Esophagus squamous epithelium (tissue), 5 donors: ENCODE data around the gene NT5DC4. TPM values are rescaled to one million over a fixed set of nuclear protein-coding genes. Genes with fewer than 3 reads are reported as not detected.

Experiments
- DNase-seq: peaks from one replicate; lab custom pipeline; 2025; lab: John Stamatoyannopoulos, UW
- H3K27ac ChIP-seq, 4 donors: fragments of 200-600 bp; sonication (generic); one replicate each; pipeline ENCODE4 v1.5.1; 2016 to 2019; ENCODE audit warnings: mild to moderate bottlenecking in 1 of 4
- H3K27me3 ChIP-seq, 4 donors: fragments of 200-600 bp; sonication (generic); 1 replicate in 3 of 4; 2 replicates in 1 of 4; pipeline versions ENCODE4 v1.5.1 to v1.6.0; 2017 to 2021; ENCODE audit warnings: antibody characterized with exemption in 1 of 4
- H3K36me3 ChIP-seq, 3 donors: fragments of 200-600 bp; sonication (generic); one replicate each; pipeline ENCODE4 v1.5.1; 2016 to 2019
- H3K4me1 ChIP-seq, 3 donors: fragments of 200-600 bp; sonication (generic); one replicate each; pipeline ENCODE4 v1.5.1; 2017 to 2019
- H3K4me3 ChIP-seq, 4 donors: fragments of 200-600 bp; sonication (generic); 1 replicate in 3 of 4; 2 replicates in 1 of 4; pipeline ENCODE4 v1.5.1; 2016 to 2019; ENCODE audit warnings: mild to moderate bottlenecking in 2 of 4, moderate library complexity in 1 of 4
- H3K9me3 ChIP-seq, 3 donors: fragments of 200-600 bp; sonication (generic); one replicate each; pipeline ENCODE4 v1.5.1; 2016 to 2019
- CTCF ChIP-seq, 6 experiments: fragments of 450-650 bp in 4 of 6; fragments of 200-600 bp in 2 of 6; sonication (generic) in 2 of 6; IDR thresholded peaks; one replicate each; pipeline ENCODE4 v1.5.1; 2016 to 2019; ENCODE audit warnings: antibody characterized with exemption in 6 of 6, mild to moderate bottlenecking in 4 of 6, moderate library complexity in 4 of 6
- POLR2A ChIP-seq, 4 donors: fragments of 450-650 bp; IDR thresholded peaks; one replicate each; pipeline ENCODE4 v1.6.1; 2017; ENCODE audit warnings: antibody characterized with exemption in 4 of 4, mild to moderate bottlenecking in 4 of 4, moderate library complexity in 3 of 4
- WGBS, 2 donors: methylation state at CpG; one replicate each; pipeline ENCODE4 v1.1.5; 2018; 5-methylcytosine and 5-hydroxymethylcytosine counted together
- intact Hi-C: fragments of 100-400 bp; cut with DNase I; formaldehyde crosslinking; loops from one replicate; pipeline ENCODE4 v1.15.0; 2022
- total RNA-seq, 4 donors: library from RNA; depleted of rRNA; stranded (reverse); fragments of >200 nt; gene quantifications; one replicate each; pipeline ENCODE4 v1.1.0, GENCODE V29; 2016
- donor health status: DM: yes; HTN: yes; CAD: no.

Gene NT5DC4
- total RNA-seq, 4 donors from 2014 or later, result not detected

- H3K27ac ChIP-seq, result no peak overlapping the region
- H3K4me3 ChIP-seq, result no peak overlapping the region
- no peak for DNase-seq
- 69 to 76% methylated on average over 4 of the region's 4 CpGs for WGBS, 2 donors
- peaks cover 0 to 55% (median 8%) of the 10 kb centered on the region in 3 donors for H3K4me1 ChIP-seq
- intact Hi-C loops, result no loop called here
- TF ChIP-seq CTCF (IDR thresholded peaks at IDR 0.05) (no peak), POLR2A (IDR thresholded peaks at IDR 0.05) (no peak)
- no peaks in the 10 kb centered on the region for H3K9me3 ChIP-seq
- H3K27me3 ChIP-seq, result no peaks in the 10 kb centered on the region
- no peaks in the 10 kb centered on the region for H3K36me3 ChIP-seq
These were observed 67.0 kb downstream of the NT5DC4 start for GRCh38 chr2:112787729-112788393.

DNA sequence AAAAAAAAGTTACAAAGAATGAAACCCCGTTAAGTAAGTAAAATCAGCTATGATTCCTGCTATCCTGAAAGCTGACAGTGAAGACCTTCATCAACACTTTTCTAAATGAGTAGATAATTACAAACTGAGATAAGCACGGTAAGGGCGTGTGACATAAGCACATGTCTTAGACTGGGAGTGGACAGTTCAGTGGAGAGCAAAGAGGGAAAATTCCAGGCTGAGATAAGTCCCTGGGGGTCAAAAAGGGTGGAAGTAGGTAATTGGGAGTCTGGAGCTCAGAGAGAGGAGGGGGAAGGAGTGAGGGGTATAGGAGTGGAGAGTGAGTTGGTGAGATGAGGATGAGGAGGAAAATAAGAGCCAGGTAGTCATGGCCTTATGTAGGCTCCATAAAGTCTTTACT is 67.8 kb downstream of the NT5DC4 start:
- no peak for DNase-seq
- Histone ChIP-seq H3K4me1 (peaks cover 0 to 57% (median 13%) of the 10 kb centered on the region in 3 donors), H3K27me3 (no peaks in the 10 kb centered on the region), H3K36me3 (no peaks in the 10 kb centered on the region), H3K4me3 (no peak overlapping the region), H3K27ac (no peak overlapping the region), H3K9me3 (no peaks in the 10 kb centered on the region)
- intact Hi-C loops, result no loop called here
- no peak for TF ChIP-seq CTCF (IDR thresholded peaks at IDR 0.05)
- no peak for TF ChIP-seq POLR2A (IDR thresholded peaks at IDR 0.05)
- WGBS, 2 donors, result 92% methylated on average over 3 of the region's 3 CpGs

Other genes starting within 250 kb of the NT5DC4 start
- 10 to 100 TPM; 11.6 to 24.2 (median 21.4) TPM for gene TTL, start 238.9 kb upstream of the NT5DC4 start, total RNA-seq
- 10 to 100 TPM; 16.7 to 31.3 (median 21.1) TPM for gene POLR1B, start 178.6 kb upstream of the NT5DC4 start, total RNA-seq
- 10 to 100 TPM; 16.6 to 31.2 (median 18.4) TPM for gene CHCHD5, start 136.4 kb upstream of the NT5DC4 start, total RNA-seq
- gene SLC20A1, start 75.1 kb upstream of the NT5DC4 start, total RNA-seq, result 10 to 100 TPM in 3 of 4 donors, 1 to 10 TPM in 1; 9.4 to 26.9 (median 21.5) TPM
- 10 to 100 TPM in 1 of 4 donors, 1 to 10 TPM in 3; 4.3 to 14.4 (median 6.7) TPM for gene CKAP2L, start 43.6 kb downstream of the NT5DC4 start, total RNA-seq
- 10 to 100 TPM in 1 of 4 donors, 1 to 10 TPM in 2, under 1 TPM in 1; 0.53 to 37.4 (median 4.3) TPM for gene IL1A, start 63.5 kb downstream of the NT5DC4 start, total RNA-seq
- 10 to 100 TPM in 1 of 4 donors, 1 to 10 TPM in 3; 1.3 to 16.5 (median 4.4) TPM for gene IL1B, start 115.8 kb downstream of the NT5DC4 start, total RNA-seq
- gene IL37, start 190.1 kb downstream of the NT5DC4 start, total RNA-seq, result 1 to 10 TPM in 1 of 4 donors, not detected in 3; 1.3 TPM